ENCODE results near the gene BABAM1.

Gene BABAM1

DNA sequence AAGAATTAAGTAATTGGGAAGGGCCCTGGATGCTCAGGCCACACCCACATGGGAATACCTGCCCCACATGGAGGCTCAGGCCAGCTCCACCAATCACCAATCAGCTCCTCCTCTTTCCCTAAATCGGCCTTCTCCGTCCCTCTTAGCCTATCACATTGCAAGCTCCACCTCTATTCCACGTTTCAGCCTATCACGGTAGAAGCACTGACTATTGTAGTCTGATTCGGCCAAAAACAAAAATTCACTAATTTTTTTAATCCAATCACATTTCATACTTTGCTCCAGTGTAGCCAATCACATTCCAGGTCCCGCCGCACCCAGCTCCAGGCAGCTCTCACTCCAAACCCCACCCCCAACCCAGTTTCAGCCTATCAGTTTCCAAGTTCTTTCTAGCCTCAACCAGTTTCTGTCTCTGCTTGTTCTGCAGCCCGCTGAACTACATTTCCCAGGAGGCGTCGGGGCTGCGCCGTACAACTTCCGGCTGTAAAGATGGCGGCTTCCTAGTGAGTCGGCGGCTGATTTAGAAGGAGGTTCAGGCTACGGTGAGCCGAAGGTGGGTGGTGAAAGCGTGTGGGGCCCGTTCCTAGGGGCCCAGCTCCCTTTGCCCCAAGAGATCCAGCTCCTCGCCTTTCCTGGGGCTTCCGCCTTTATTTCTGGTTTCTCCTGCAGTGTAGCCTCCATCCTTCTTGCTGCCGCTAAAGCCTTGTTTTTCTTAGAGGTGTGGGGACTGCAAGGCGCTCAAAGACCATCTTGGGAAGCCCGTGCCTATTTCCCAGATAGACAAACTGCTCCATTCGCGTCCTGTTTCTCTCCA, at the start of gene BABAM1:
TSS of gene BABAM1 (plus strand) at position 469 of the 814 bp plus-strand sequence. CDS start 1,364 bp downstream, outside the sequence.
- DNase-seq = peak; percentile 99

DNA sequence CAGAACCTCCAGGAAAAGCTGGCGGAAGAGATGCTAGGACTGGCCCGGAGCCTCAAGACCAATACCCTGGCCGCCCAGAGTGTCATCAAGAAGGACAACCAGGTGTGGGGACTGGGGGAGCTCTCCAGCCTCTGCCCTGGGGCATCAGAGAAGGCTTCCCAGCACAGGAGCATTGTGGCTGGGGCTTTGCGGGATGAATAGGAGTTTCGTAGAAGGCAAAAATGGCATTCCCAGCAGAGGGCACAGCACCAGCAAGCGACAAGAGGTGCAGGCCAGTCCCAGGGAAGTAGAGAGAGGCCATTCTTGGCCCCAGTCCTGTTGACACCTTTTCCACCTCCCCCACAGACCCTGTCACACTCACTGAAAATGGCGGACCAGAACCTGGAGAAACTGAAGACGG, 48.0 kb upstream of the BABAM1 start:
- DNase-seq = no peak

- no peak for DNase-seq
These were observed 47.0 kb upstream of the BABAM1 start for GRCh38 chr19:17220207-17220758.

DNA sequence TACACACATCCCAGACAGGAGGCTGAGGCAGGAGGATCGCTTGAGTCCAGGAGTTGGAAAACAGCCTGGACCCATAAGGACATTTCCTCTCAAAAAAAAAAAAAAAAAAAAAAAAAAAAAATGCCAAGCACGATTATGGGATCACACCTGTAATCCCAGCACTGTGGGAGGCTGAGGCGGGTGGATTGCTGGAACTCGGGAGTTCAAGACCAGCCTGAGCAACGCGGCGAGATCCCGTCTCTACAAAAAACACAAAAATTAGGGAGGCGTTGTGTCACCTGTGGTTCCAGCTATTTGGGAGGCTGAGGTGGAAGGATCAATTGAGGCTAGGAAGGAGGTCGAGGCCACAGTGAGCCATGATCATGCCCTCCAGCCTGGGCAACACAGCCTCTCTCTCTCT, 42.2 kb upstream of the BABAM1 start:
- DNase-seq = no peak

DNA sequence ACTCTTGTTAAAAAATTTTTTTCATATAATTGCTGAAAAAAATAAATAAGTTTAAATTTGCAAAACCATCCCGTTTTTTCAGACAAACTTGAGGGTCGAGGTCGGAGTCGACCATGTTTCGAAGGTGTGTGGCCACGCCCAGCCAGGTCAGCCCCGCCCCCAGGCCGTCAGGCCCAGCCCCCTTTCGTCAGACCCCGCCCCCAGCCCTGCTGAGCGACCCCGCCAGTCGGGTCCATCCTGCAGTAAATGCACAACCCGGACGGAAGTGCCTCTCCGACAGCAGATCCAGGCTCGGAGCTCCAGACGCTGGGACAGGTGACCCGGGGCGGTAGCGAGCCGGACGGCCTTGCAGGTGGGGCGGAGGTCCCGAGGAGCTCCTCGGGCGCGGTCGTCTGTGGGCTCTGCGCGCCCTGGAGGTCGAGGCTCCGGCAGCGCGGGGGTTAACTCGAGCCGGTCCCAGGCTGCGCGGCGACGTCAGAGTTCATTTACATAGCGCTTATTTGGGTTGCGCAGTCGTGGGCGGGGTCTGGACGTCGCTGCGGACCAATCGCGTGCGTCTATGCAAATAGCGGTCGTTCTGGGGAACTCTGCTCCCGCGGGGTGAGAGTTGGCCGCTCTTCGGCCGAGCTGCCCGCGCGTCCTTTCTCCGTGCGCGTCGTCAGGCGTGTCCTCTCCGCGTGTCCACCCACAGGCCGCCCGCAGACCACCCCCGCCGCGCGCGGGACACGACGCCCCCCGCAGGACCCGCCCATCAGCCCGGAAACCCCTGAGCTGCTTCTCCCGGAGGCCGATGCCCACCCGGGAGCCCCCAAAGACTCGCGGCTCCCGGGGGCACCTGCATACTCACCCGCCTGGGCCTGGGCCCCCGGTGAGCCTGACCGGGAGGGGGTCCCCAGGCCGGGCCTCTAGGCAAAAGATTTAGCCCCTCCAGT, 41.0 kb upstream of the BABAM1 start, which contains the start of gene OCEL1:
TSS of gene OCEL1 (plus strand) at position 225 of the 932 bp plus-strand sequence. CDS start at position 247, 22 bp downstream.
- peak; percentile 96 for DNase-seq

DNA sequence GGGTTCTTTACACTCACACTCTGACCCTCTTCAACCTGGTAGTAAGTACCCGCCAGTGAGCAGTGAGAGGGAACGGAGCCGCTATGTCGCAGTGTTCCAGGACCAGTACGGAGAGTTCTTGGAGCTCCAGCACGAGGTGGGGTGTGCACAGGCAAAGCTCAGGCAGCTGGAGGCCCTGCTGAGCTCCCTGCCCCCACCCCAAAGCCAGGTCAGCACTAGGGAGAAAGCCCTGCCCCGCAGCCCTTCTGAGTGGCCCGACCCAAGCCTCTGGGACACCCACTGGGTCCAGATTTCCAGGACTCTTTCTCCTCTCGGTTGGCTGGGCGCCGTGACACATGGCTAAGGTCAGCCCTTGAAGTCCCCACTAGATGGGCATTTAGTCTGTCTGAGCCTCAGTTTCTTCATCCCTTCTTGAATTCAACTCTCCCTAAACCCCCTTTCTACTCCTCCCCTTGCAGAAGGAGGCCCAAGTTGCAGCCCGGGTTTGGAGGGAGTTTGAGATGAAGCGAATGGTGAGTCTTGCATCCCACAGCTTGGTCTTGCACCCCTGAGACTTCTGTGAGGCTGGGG, 39.4 kb upstream of the BABAM1 start:
- DNase-seq = no peak

DNA sequence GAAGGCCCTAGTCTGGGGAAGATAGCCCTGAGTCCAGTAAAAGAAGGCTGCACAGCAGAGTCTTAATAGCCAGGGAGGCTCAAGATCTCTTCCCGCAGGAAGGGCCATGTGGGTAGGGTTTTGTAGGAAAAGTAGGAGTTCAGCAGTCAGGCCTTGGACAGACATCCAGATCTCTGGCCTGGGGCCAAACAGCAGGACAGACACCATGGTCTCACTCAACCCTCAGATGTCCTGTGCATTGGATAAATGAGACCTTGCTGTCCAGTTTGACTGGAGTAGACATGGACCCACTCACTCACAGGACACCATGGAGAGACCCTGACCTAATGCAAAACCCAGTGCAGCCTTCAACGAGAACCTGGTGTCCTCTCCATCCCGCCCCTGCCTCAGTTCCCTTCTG, 37.4 kb upstream of the BABAM1 start:
- DNase-seq = no peak

DNA sequence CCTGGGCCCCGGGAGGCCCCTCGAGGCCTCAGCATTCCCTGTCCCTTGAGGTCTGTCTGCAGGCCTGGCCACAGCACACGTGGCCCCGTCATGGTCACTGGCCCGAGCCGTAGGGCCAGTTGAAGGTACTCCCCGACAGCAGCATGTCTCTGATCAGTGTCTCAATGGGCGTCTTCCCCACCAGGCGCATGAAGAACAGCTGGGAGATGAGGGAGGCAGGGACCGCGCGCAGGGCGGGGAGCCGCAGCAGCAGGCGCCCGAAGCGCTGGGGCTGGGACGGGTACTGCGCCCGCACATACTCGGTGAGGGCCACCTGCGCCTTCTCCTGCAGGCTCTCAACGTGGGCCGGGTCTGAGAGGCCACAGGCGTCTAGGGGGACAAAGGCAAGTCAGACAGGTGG, 35.0 kb upstream of the BABAM1 start:
- no peak for DNase-seq

DNA sequence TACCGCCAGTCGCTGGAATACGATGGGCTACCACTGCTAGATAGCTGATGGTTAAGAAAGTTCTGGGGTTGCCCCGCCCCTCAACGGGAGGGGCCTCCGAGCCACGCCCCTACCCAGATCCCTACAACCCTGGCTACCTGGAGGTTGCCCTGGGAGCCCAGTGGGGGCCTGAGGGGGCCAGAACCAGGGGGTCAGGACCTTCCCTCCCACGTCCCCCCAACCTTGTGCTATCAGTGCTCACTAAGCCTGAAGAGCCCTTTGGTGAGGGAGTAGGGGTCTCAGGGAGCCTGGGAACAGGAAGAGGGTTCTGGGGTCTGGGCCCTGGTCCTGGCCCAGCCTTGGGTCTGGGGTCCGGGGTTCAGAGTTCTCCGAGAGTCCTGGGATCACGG, 32.3 kb upstream of the BABAM1 start:
- peak; percentile 77 for DNase-seq

DNA sequence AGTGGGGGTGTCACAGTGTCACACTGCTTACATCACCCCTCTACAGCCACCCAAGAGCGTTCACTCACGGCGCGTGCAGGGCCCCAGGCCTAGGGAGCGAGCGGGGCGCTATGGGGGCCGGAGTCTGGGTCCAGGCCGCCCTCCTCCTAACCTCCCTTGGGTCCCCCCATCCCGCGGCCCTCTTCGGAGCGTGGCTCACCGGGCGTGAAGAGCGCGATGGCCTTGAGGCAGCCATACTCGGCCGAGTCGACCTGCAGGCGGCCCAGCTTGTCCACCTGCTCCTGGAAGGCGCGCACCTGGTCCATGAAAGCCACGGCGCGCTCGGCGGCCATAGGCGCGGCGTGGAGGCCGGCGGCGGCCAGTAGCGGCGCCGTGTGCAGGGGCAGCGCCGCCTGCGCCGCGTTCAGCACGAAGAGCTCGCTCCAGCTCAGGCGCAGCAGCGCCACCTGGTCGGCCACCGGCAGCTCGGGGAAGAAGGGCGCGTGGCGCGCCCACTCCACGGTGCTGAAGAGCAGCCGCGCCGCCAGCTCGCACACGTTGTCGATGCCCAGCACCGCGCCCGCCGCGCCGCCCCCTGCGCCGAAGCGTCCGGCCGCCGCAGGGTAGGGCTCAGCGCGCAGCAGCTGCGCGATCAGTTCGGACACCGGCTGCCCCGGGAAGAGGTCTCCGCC, 31.8 kb upstream of the BABAM1 start:
- peak; percentile 79 for DNase-seq

DNA sequence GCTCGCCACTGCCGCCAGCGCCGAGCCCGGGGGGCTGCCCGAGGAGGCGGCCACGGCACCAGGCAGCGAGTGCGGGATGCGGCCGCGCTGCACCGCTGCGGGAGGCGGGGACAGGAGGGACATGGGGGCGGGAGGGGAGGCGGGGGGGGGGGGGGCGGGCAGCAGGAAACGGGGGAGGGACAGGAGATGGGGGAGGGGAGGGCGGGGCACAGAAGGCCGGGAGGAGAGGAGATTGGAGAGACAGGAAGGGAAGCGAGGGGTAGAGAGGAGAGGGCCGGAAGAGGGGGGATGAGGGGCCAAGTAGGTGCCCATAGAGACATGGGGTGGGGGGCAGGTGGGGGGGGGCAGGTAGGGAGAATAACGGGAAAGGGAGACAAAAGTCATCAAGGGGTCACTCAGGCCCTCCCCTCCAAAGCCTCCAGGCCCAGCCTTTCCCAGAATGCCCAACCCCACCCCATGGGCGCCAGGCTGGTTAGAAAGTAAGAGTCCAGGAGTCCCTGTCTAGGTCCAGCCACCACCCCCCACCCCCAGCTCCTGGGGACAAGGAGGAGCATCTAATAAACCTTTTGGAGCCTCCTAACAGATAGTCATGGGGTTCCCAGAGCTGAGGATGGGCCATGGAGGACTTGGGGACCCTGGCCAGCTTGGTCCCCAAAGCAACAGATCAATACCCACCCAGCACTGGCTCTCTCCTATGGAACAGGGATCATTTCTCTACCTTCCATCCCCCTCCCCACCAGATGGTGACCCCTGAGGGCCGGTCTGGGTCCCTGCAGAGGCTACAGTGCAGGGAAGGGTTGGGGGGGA, 31.1 kb upstream of the BABAM1 start:
- peak; percentile 51 for DNase-seq

- no peak for DNase-seq
These were observed 30.3 kb upstream of the BABAM1 start for GRCh38 chr19:17236811-17237543.

GRCh38 chr19:17237747-17238706, 29.2 kb upstream of the BABAM1 start:
- no peak for DNase-seq

GRCh38 chr19:17240062-17240752, 27.0 kb upstream of the BABAM1 start:
- no peak for DNase-seq

GRCh38 chr19:17240826-17241399, 26.3 kb upstream of the BABAM1 start:
- no peak for DNase-seq

- no peak for DNase-seq
These were observed 24.6 kb upstream of the BABAM1 start for GRCh38 chr19:17242431-17243208.

GRCh38 chr19:17243211-17243829, 23.9 kb upstream of the BABAM1 start:
- no peak for DNase-seq

Data from activated CD4-positive, alpha-beta T cell treated with anti-CD3 and anti-CD28 coated beads, Interleukin-2, Interleukin-6, amounts not matched to agents 100 ng/mL and 50 ng/mL, durations not matched to agents 16 hours and 8 hours (primary cell).